Mucosa of descending colon (tissue), 3 donors: Measurements from ENCODE around the gene TRIB2. TPM values are rescaled to one million over a fixed set of nuclear protein-coding genes. Genes with fewer than 3 reads are reported as not detected.

Source experiments
- ATAC-seq: fragments of 200-7000 bp; cut with Tn5 transposase; one replicate; pipeline ENCODE4 v1.9.1; 2020; ENCODE audit warnings: mild to moderate bottlenecking, moderate library complexity
- DNase-seq, 3 donors: peaks; one replicate each; pipeline ENCODE4 v3.0.0-alpha.2; 2020
- H3K36me3 ChIP-seq: fragments of 200-600 bp; one replicate; pipeline ENCODE4 v1.8.0; 2021; ENCODE audit warnings: low read depth, mild to moderate bottlenecking
- H3K4me1 ChIP-seq: fragments of 200-600 bp; one replicate; pipeline ENCODE4 v1.8.0; 2021; ENCODE audit warnings: low read depth, mild to moderate bottlenecking
- H3K4me3 ChIP-seq: fragments of 200-600 bp; one replicate; pipeline ENCODE4 v1.8.0; 2021; ENCODE audit warnings: mild to moderate bottlenecking
- H3K9me3 ChIP-seq: fragments of 200-600 bp; one replicate; pipeline ENCODE4 v1.8.0; 2021; ENCODE audit warnings: mild to moderate bottlenecking
- intact Hi-C, 2 donors: fragments of 100-400 bp; cut with DNase I in 1 of 2; cut with micrococcal nuclease in 1 of 2; formaldehyde crosslinking; loops; one replicate each; pipeline versions ENCODE4 v1.11.0 to v1.11.1; 2022; cut with DNase I, micrococcal nuclease
- total RNA-seq, 3 donors: library from RNA; stranded (reverse); fragmentation: NEBNext Ultra II Directional in 2 of 3; extraction: Animal tissue kit (Norgen Biotek cat#: 25700) in 2 of 3; gene quantifications; one replicate each; pipeline versions ENCODE4 v1.2.1 to v1.2.4, GENCODE V29; 2021 to 2023
- TF ChIP-seq, protein P1 (sequence below): fragments of 200-600 bp; IDR thresholded peaks from one replicate; pipeline ENCODE4 v1.8.0; 2022; ENCODE audit warnings: antibody characterized with exemption, mild to moderate bottlenecking
- donor health status: DM: no; HTN: no; CAD: no; lungs with moderate emphysema.
- donor health status: DM: no; HTN: no; CAD: no.
- donor health status: DM: no; HTN: yes; CAD: no.

The TRIB2 gene
- total RNA-seq, 3 donors from 2014 or later, result 4.9 to 28.3 (median 6.8) TPM

DNA sequence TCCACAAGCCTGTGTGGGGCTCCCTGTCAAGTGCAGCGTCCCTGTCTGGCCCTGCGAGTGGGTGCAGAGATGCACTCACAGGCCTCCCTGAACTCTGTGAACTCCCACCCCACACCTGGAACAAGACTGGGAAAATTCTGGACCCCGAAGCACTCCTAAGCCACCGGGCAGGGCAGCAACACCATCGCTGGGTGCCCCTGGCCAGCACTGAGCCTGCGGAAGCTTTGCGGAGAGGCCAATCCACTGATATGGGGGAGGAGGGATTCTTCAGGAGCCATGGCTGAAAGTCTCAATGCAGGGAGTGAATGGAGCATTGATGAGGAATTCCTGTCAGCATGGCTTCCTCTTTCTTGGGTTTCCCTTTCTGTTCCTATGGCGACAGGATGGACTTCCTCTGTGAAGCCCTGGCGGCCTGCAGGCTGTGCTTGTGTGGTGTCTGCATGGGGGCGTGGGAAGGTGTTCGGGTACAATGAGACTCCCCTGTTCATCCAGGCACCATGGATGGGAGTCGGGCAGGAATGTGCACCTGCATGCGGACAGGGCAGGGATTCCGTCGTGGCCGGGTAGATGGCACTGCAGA, 15.1 kb downstream of the TRIB2 start:
- TF ChIP-seq, protein P1, sequence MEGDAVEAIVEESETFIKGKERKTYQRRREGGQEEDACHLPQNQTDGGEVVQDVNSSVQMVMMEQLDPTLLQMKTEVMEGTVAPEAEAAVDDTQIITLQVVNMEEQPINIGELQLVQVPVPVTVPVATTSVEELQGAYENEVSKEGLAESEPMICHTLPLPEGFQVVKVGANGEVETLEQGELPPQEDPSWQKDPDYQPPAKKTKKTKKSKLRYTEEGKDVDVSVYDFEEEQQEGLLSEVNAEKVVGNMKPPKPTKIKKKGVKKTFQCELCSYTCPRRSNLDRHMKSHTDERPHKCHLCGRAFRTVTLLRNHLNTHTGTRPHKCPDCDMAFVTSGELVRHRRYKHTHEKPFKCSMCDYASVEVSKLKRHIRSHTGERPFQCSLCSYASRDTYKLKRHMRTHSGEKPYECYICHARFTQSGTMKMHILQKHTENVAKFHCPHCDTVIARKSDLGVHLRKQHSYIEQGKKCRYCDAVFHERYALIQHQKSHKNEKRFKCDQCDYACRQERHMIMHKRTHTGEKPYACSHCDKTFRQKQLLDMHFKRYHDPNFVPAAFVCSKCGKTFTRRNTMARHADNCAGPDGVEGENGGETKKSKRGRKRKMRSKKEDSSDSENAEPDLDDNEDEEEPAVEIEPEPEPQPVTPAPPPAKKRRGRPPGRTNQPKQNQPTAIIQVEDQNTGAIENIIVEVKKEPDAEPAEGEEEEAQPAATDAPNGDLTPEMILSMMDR, result no peak
- ATAC-seq (no peak), DNase-seq (peak in 1 of 3 donors; percentile 25)
- Histone ChIP-seq H3K4me1 (peaks cover 9% of the 10 kb centered on the region), H3K4me3 (no peak overlapping the region), H3K36me3 (no peaks in the 10 kb centered on the region), H3K9me3 (no peaks in the 10 kb centered on the region)
- intact Hi-C loops, result no loop called here

DNA sequence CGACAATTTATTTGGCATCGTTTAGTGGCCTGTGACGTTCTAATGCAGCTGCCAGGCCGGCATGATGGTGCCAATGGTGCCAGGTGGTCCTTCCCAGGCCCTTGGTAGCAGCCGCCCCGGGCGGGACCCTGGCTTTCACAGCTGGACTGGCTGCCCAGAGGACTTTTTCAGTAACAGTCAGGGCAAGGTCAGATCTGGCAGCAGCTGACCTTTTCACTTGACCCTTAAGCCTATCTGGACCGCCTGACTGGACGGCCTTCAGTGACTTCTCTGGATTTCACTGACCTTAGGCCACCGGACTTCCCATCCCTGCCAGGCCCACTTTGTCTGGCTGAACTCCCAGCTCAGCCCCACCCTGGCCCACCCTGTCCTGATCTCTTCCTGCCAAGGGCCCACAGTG, 15.9 kb downstream of the TRIB2 start:
- TF ChIP-seq, protein P1, result no peak
- Histone ChIP-seq H3K9me3 (no peaks in the 10 kb centered on the region), H3K4me3 (no peak overlapping the region), H3K36me3 (no peaks in the 10 kb centered on the region), H3K4me1 (peaks cover 6% of the 10 kb centered on the region)
- DNase-seq, result no peak
- intact Hi-C loops, result no loop called here
- ATAC-seq, result no peak

DNA sequence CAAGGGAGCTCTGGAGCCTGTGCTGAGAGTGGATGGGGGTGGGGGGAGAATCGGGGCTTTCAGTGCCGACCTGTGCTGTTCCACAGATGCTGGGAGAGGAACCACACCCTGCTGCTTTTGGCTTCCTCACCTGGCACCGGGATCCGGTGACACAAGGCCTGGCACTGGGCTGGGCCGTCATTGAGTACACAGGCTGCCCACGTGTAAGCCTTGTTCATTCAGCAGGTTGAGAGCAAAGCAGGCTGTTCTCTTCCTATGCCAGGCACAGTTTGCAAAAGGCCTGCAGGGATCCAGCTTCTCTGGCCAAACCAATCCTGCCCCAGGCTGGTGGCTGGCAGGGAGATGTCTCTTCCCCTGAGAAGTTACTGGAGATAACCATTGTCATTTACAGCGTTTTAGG, 17.1 kb downstream of the TRIB2 start:
- peak in 1 of 3 donors; percentile 27 for DNase-seq
- no peak overlapping the region for H3K4me3 ChIP-seq
- TF ChIP-seq, protein P1, result no peak
- no peaks in the 10 kb centered on the region for H3K36me3 ChIP-seq
- ATAC-seq, result peak; percentile 28
- intact Hi-C loops, result no loop called here
- peaks cover 3% of the 10 kb centered on the region for H3K4me1 ChIP-seq
- H3K9me3 ChIP-seq, result no peaks in the 10 kb centered on the region

DNA sequence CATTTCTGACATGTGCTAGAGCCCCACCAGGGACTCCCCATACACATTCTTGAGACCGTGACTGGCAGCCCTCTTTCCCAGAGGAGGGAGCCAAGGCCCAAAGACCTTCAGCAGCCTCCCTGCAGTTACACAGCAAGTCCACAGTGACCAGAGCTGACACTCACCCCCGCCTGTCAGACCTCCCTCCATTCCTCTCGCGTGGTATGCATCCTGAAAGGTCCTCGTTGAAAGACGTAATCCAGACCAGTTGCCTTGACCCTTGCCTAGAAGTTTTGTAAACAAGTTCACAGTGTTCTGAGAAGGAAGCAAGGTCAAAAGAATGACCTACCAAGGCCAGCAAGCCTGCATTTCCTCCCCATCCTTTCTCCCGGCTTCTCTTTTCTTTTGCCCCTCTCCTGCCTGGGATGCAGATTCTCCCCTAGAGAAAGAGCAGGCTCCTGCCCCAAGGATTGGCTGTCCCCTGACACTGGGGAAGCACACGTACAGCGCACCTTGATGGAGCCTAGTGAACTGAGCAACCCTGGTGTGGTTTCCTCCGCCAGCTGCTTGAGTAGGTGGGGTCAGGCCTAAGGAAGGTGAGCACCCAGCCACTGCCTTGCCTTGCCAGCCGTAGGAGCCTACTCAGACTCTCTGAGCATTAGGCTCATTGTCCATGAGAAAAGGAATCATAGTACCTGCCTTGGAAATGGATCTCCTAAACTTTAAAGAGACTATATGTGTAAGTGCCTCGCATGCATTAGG, 18.3 kb downstream of the TRIB2 start:
- no peaks in the 10 kb centered on the region for H3K9me3 ChIP-seq
- TF ChIP-seq, protein P1, result no peak
- H3K4me1 ChIP-seq, result peaks cover 3% of the 10 kb centered on the region
- no peak for DNase-seq
- H3K36me3 ChIP-seq, result no peaks in the 10 kb centered on the region
- no peak overlapping the region for H3K4me3 ChIP-seq
- intact Hi-C loops, result no loop called here
- ATAC-seq, result no peak

DNA sequence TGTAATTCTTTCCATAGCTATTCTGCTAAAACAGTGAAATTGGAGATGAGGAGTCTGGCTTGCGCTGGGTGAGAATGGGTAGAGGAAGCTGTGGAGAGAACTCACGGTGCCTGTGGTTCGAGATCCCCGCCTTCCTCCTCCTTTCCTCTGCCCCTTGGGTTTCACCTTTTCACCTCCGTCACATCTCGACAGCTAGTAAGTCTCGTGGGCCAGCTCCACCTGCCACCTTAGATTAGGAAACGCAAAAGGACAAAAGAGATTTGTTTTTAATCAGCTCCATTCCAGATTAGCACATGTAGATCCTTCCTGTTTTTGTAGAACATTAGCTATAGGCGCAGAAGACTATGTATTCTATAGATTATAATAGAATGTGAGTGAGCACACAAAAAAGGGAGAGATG, 20.6 kb downstream of the TRIB2 start:
- Histone ChIP-seq H3K4me1 (no peaks in the 10 kb centered on the region), H3K4me3 (no peak overlapping the region), H3K9me3 (no peaks in the 10 kb centered on the region), H3K36me3 (no peaks in the 10 kb centered on the region)
- ATAC-seq, result no peak
- TF ChIP-seq, protein P1, result no peak
- intact Hi-C loops, result no loop called here
- no peak for DNase-seq
